K562 (cell line): ENCODE results near the gene TMEM217. TPM values are rescaled to one million over a fixed set of nuclear protein-coding genes. Genes with fewer than 3 reads are reported as not detected.
A peak's percentile ranks its signal among the peaks of the same experiment; 100 is the strongest.

ENCODE experiments used
- CBFA2T2 ChIP-seq: fragments of 450-650 bp; conservative IDR thresholded peaks from 2 replicates; pipeline ENCODE4 v1.6.1; 2017; ENCODE audit warnings: mild to moderate bottlenecking
- E2F8 ChIP-seq: fragments of 450-650 bp; IDR thresholded peaks from 2 replicates; pipeline ENCODE4 v1.7.1; 2018; ENCODE audit warnings: mild to moderate bottlenecking, low read depth; ENCODE audit not compliant: partially characterized antibody
- KLF10 ChIP-seq: fragments of 250-450 bp; sonication (Bioruptor Pico); IDR thresholded peaks from 2 replicates; pipeline ENCODE4 v1.6.1; 2021; ENCODE audit warnings: matching md5 sums
- MAZ ChIP-seq, 2 experiments: fragments of 450-650 bp in 1 of 2; sonication (generic) in 1 of 2; formaldehyde crosslinking; IDR thresholded peaks in 1 of 2; conservative IDR thresholded peaks in 1 of 2; 2 replicates each; pipeline versions ENCODE4 v1.4.0 to v1.5.0; 2020; ENCODE audit warnings: mild to moderate bottlenecking in 1 of 2, missing genetic modification reagents in 1 of 2
- MLLT1 ChIP-seq, 2 experiments: fragments of 450-650 bp; IDR thresholded peaks; 2 replicates each; pipeline ENCODE4 v1.6.1; 2016
- TOE1 ChIP-seq, 2 experiments: fragments of 450-650 bp in 1 of 2; sonication (generic) in 1 of 2; formaldehyde crosslinking in 1 of 2; IDR thresholded peaks; 2 replicates each; pipeline versions ENCODE4 v1.7.1 to v1.8.0; 2016 to 2022; ENCODE audit warnings: borderline replicate concordance in 2 of 2, mild to moderate bottlenecking in 2 of 2, antibody characterized with exemption in 1 of 2, inconsistent platforms in 1 of 2, low read depth in 1 of 2, missing genetic modification reagents in 1 of 2, moderate library complexity in 1 of 2
- ZNF165 ChIP-seq: fragments of 250-450 bp; sonication (Bioruptor Pico); IDR thresholded peaks from 2 replicates; pipeline ENCODE4 v1.4.0; 2020; ENCODE audit warnings: borderline replicate concordance
- ZNF175 ChIP-seq: fragments of 200-800 bp; sonication (Bioruptor generic); IDR thresholded peaks from 2 replicates; pipeline ENCODE4 v1.6.1; 2016; ENCODE audit warnings: low read depth, mild to moderate bottlenecking, missing genetic modification characterization, missing compliant biosample characterization
- ZNF41 ChIP-seq: fragments of 250-450 bp; sonication (Bioruptor Pico); conservative IDR thresholded peaks from 2 replicates; pipeline ENCODE4 v1.4.0; 2020; ENCODE audit warnings: mild to moderate bottlenecking
- ZNF79 ChIP-seq: fragments of 250-450 bp; sonication (Bioruptor Pico); IDR thresholded peaks from 2 replicates; pipeline ENCODE4 v1.4.0; 2020; ENCODE audit warnings: low read depth, mild to moderate bottlenecking, moderate library complexity
- polyA plus RNA-seq, 8 experiments: library from polyadenylated mRNA; depleted of rRNA in 4 of 8; stranded (reverse) in 5 of 8; unstranded in 3 of 8; fragments of >200 nt; fragmentation: Nextera tagmentation in 2 of 8; fragmentation: Illumina TruSeq in 1 of 8; extraction: Ambion mirVana in 2 of 8; extraction: Trizol in 1 of 8; gene quantifications; 2 replicates each; pipeline versions ENCODE4 v1.2.1 to v1.2.3, GENCODE V29; 2011 to 2014; ENCODE audit warnings: inconsistent platforms in 1 of 8, missing spikeins in 1 of 8
- total RNA-seq, 7 experiments: library from RNA; depleted of rRNA in 6 of 7; stranded (reverse); fragments of >200 nt in 6 of 7; fragmentation: Illumina TruSeq in 2 of 7; extraction: Trizol in 2 of 7; gene quantifications; 2 replicates each; pipeline versions ENCODE4 v1.2.1 to v1.2.3, GENCODE V29; 2011 to 2021; ENCODE audit warnings: low replicate concordance in 1 of 7
- TF ChIP-seq, protein P1 (sequence below): fragments of 450-650 bp; IDR thresholded peaks from 2 replicates; pipeline ENCODE4 v1.6.1; 2016; ENCODE audit warnings: missing biosample characterization, missing genetic modification characterization
- TF ChIP-seq, protein P2 (sequence below), 2 experiments: fragments of 200-800 bp in 1 of 2; sonication (Bioruptor generic) in 1 of 2; sonication (generic) in 1 of 2; formaldehyde crosslinking in 1 of 2; IDR thresholded peaks in 1 of 2; conservative IDR thresholded peaks in 1 of 2; 2 replicates each; pipeline versions ENCODE4 v1.5.0 to v1.6.1; 2016 to 2020; ENCODE audit warnings: missing compliant biosample characterization in 1 of 2, missing genetic modification characterization in 1 of 2, missing genetic modification reagents in 1 of 2

The TMEM217 gene
- total and polyA plus RNA-seq, 9 of the 15 experiments (the other 6 are each of a cell fraction or from before 2014, with no cell fraction given), result 1.3 to 8.0 (median 1.9) TPM

DNA sequence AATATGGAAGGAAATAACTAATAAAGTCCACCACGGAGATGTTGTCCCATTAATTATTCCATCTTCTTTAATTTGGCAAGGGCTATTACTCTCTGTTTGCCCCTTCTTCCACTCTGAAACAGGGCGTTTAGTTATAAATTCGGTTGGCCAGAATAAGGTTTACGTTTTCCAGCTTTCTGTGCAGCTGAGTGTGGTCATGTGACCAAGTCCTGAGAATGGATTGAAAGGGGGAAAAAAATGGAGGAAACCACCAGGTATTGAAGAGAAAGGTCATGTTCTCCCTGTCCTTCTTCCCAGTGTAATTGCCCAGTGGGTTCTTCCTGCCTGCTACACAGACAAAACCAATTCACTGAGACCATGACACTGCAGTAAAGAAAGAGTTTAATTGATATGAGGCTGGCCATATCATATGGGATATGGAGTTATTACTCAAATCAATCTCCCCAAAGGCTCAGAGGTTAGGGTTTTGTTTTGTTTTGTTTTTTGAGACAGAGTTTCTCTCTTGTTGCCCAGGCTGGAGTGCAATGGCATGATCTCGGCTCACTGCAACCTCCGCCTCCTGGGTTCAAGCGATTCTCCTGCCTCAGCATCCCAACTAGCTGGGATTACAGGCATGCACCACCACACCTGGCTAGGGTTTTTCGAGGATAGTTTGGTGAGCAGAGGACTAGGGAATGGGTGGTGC is 14.7 kb downstream of the TMEM217 start (continued):
- TF ChIP-seq MLLT1 (IDR thresholded peaks at IDR 0.05) (peak in 1 of 2 experiments; percentile 77; a peak in 1 of 4 replicates), KLF10 (CRISPR knock-in tag) (0 out of 2 replicates have a peak, but pooled peaks have one; percentile 37), CBFA2T2 (peak; percentile 2; the same call in 1 of the 2 replicates), ZNF165 (CRISPR knock-in tag) (no peak), E2F8 (no peak), ZNF41 (CRISPR knock-in tag) (no peak), ZNF175 (CRISPR knock-in tag) (peak; percentile 18; the same call in 1 of the 2 replicates), ZNF79 (CRISPR knock-in tag) (no peak), MAZ (CRISPR knock-in tag; conservative IDR thresholded peaks at IDR 0.05 in 1 of 2, IDR thresholded peaks at IDR 0.05 in 1 of 2) (0 out of 4 replicates have a peak, but pooled peaks of 1 of the 2 experiments have one; percentile 30), TOE1 (IDR thresholded peaks at IDR 0.05; ENCODE audit: borderline replicate concordance) (peak; percentile 77), TOE1 (CRISPR knock-in tag; IDR thresholded peaks at IDR 0.05; ENCODE audit: borderline replicate concordance, low read depth) (no peak)
- TF ChIP-seq, protein P1, sequence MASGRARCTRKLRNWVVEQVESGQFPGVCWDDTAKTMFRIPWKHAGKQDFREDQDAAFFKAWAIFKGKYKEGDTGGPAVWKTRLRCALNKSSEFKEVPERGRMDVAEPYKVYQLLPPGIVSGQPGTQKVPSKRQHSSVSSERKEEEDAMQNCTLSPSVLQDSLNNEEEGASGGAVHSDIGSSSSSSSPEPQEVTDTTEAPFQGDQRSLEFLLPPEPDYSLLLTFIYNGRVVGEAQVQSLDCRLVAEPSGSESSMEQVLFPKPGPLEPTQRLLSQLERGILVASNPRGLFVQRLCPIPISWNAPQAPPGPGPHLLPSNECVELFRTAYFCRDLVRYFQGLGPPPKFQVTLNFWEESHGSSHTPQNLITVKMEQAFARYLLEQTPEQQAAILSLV (tag), result no peak
- TF ChIP-seq, protein P2, sequence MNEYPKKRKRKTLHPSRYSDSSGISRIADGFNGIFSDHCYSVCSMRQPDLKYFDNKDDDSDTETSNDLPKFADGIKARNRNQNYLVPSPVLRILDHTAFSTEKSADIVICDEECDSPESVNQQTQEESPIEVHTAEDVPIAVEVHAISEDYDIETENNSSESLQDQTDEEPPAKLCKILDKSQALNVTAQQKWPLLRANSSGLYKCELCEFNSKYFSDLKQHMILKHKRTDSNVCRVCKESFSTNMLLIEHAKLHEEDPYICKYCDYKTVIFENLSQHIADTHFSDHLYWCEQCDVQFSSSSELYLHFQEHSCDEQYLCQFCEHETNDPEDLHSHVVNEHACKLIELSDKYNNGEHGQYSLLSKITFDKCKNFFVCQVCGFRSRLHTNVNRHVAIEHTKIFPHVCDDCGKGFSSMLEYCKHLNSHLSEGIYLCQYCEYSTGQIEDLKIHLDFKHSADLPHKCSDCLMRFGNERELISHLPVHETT (CRISPR knock-in tag; conservative IDR thresholded peaks at IDR 0.05 in 1 of 2, IDR thresholded peaks at IDR 0.05 in 1 of 2), result 0 out of 4 replicates have a peak, but pooled peaks of 1 of the 2 experiments have one; percentile 60
